ENCODE data around the gene TAB2.

Gene TAB2

GRCh38 chr6:149313861-149314260, 3.7 kb upstream of the TAB2 start:
- Histone ChIP-seq H3K4me3 (ENCODE audit: low read length) (no peak overlapping the region), H3K9me3 (ENCODE audit: insufficient read depth, low read length) (no peaks in the 10 kb centered on the region), H3K36me3 (replicated peaks; ENCODE audit: low read depth, low read length) (no peaks in the 10 kb centered on the region), H3K9ac (ENCODE audit: low read length) (no peak overlapping the region), H3K4me2 (ENCODE audit: low read length) (no peak overlapping the region), H4K20me1 (ENCODE audit: insufficient read depth, low read length) (no peaks in the 10 kb centered on the region), H3K79me2 (ENCODE audit: low read length) (peaks cover 33% of the 10 kb centered on the region), H2AFZ (ENCODE audit: low read depth, low read length) (no peak overlapping the region), H3K4me1 (ENCODE audit: low read length) (peaks cover 8% of the 10 kb centered on the region), H3K27ac (ENCODE audit: low read length) (no peak overlapping the region), H3K27me3 (ENCODE audit: low read depth, low read length) (no peaks in the 10 kb centered on the region)
- no peak for TF ChIP-seq EZH2phosphoT487 (IDR thresholded peaks at IDR 0.05; ENCODE audit: low read depth)
- TF ChIP-seq, protein P1, sequence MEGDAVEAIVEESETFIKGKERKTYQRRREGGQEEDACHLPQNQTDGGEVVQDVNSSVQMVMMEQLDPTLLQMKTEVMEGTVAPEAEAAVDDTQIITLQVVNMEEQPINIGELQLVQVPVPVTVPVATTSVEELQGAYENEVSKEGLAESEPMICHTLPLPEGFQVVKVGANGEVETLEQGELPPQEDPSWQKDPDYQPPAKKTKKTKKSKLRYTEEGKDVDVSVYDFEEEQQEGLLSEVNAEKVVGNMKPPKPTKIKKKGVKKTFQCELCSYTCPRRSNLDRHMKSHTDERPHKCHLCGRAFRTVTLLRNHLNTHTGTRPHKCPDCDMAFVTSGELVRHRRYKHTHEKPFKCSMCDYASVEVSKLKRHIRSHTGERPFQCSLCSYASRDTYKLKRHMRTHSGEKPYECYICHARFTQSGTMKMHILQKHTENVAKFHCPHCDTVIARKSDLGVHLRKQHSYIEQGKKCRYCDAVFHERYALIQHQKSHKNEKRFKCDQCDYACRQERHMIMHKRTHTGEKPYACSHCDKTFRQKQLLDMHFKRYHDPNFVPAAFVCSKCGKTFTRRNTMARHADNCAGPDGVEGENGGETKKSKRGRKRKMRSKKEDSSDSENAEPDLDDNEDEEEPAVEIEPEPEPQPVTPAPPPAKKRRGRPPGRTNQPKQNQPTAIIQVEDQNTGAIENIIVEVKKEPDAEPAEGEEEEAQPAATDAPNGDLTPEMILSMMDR (IDR thresholded peaks at IDR 0.05; ENCODE audit: low read depth, low read length), result no peak

GRCh38 chr6:149314325-149314905, 3.1 kb upstream of the TAB2 start:
- Histone ChIP-seq H3K4me2 (ENCODE audit: low read length) (no peak overlapping the region), H3K4me1 (ENCODE audit: low read length) (peaks cover 8% of the 10 kb centered on the region), H2AFZ (ENCODE audit: low read depth, low read length) (no peak overlapping the region), H3K4me3 (ENCODE audit: low read length) (no peak overlapping the region), H3K27ac (ENCODE audit: low read length) (no peak overlapping the region), H3K9me3 (ENCODE audit: insufficient read depth, low read length) (no peaks in the 10 kb centered on the region), H3K36me3 (replicated peaks; ENCODE audit: low read depth, low read length) (no peaks in the 10 kb centered on the region), H3K27me3 (ENCODE audit: low read depth, low read length) (no peaks in the 10 kb centered on the region), H3K79me2 (ENCODE audit: low read length) (peaks cover 38% of the 10 kb centered on the region), H4K20me1 (ENCODE audit: insufficient read depth, low read length) (peaks cover 3% of the 10 kb centered on the region; the same call in 1 of the 2 replicates), H3K9ac (ENCODE audit: low read length) (no peak overlapping the region)
- TF ChIP-seq, protein P1 (IDR thresholded peaks at IDR 0.05; ENCODE audit: low read depth, low read length), result no peak
- no peak for TF ChIP-seq EZH2phosphoT487 (IDR thresholded peaks at IDR 0.05; ENCODE audit: low read depth)

- H3K4me2 ChIP-seq (ENCODE audit: low read length), result peak overlapping the region; percentile 69
Measured at GRCh38 chr6:149316108-149316727, 1.3 kb upstream of the TAB2 start.

More at GRCh38 chr6:149316108-149316727, 1.3 kb upstream of the TAB2 start:
- Histone ChIP-seq H3K36me3 (replicated peaks; ENCODE audit: low read depth, low read length) (no peaks in the 10 kb centered on the region), H3K79me2 (ENCODE audit: low read length) (peaks cover 56% of the 10 kb centered on the region), H3K27ac (ENCODE audit: low read length) (peak overlapping the region; percentile 99), H3K4me3 (ENCODE audit: low read length) (peak overlapping the region; percentile 99), H3K4me1 (ENCODE audit: low read length) (peaks cover 23% of the 10 kb centered on the region), H3K9ac (ENCODE audit: low read length) (peak overlapping the region; percentile 99), H3K9me3 (ENCODE audit: insufficient read depth, low read length) (no peaks in the 10 kb centered on the region), H4K20me1 (ENCODE audit: insufficient read depth, low read length) (peaks cover 21% of the 10 kb centered on the region), H2AFZ (ENCODE audit: low read depth, low read length) (no peak overlapping the region), H3K27me3 (ENCODE audit: low read depth, low read length) (no peaks in the 10 kb centered on the region)
- TF ChIP-seq, protein P1 (IDR thresholded peaks at IDR 0.05; ENCODE audit: low read depth, low read length), result no peak
- TF ChIP-seq EZH2phosphoT487 (IDR thresholded peaks at IDR 0.05; ENCODE audit: low read depth), result no peak
